Heart left ventricle (tissue), 16 donors: ENCODE results near the gene PRAMEF9. TPM values are rescaled to one million over a fixed set of nuclear protein-coding genes. Genes with fewer than 3 reads are reported as not detected.
A peak's percentile ranks its signal among the peaks of the same experiment; 100 is the strongest.
"Not testable (repeated sequence)": the region's sequence is repeated elsewhere in the genome, so short reads cannot be mapped to it uniquely, and the experiment has no call there.

ENCODE experiments used
- ATAC-seq, 4 donors: fragments of 200-7000 bp; cut with Tn5 transposase; one replicate each; pipeline ENCODE4 v1.9.1; 2020 to 2022; ENCODE audit warnings: moderate library complexity in 4 of 4, mild to moderate bottlenecking in 3 of 4, moderate number of reproducible peaks in 1 of 4
- DNase-seq, 5 donors: peaks; one replicate each; pipeline ENCODE4 v3.0.0-alpha.2; 2020
- H3K27ac ChIP-seq, 12 donors: fragments of 200-600 bp; sonication (generic) in 4 of 12; one replicate each; pipeline versions ENCODE4 v1.5.0 to v1.8.0; 2016 to 2022; ENCODE audit warnings: mild to moderate bottlenecking in 2 of 12
- H3K27me3 ChIP-seq, 9 donors: fragments of 200-600 bp; sonication (generic) in 2 of 9; one replicate each; pipeline versions ENCODE4 v1.5.1 to v1.8.0; 2016 to 2022; ENCODE audit warnings: mild to moderate bottlenecking in 3 of 9
- H3K36me3 ChIP-seq, 9 donors: fragments of 200-600 bp; sonication (generic) in 2 of 9; one replicate each; pipeline versions ENCODE4 v1.5.0 to v1.8.0; 2018 to 2022; ENCODE audit warnings: mild to moderate bottlenecking in 2 of 9
- H3K4me1 ChIP-seq, 12 donors: fragments of 200-600 bp; sonication (generic) in 4 of 12; one replicate each; pipeline versions ENCODE4 v1.5.0 to v1.8.0; 2016 to 2022; ENCODE audit warnings: mild to moderate bottlenecking in 3 of 12
- H3K4me3 ChIP-seq, 12 donors: fragments of 200-600 bp; sonication (generic) in 4 of 12; one replicate each; pipeline versions ENCODE4 v1.5.0 to v1.8.0; 2017 to 2022; ENCODE audit warnings: mild to moderate bottlenecking in 9 of 12, moderate library complexity in 4 of 12
- H3K9me3 ChIP-seq, 12 donors: fragments of 200-600 bp; sonication (generic) in 4 of 12; one replicate each; pipeline versions ENCODE4 v1.5.0 to v1.8.0; 2016 to 2022; ENCODE audit warnings: mild to moderate bottlenecking in 1 of 12
- CTCF ChIP-seq, 12 donors: fragments of 200-600 bp; sonication (generic) in 4 of 12; IDR thresholded peaks; one replicate each; pipeline versions ENCODE4 v1.5.0 to v1.8.0; 2018 to 2022; ENCODE audit warnings: antibody characterized with exemption in 12 of 12, mild to moderate bottlenecking in 5 of 12
- POLR2A ChIP-seq, 2 donors: fragments of 450-650 bp; IDR thresholded peaks; one replicate each; pipeline ENCODE4 v1.6.1; 2017; ENCODE audit warnings: antibody characterized with exemption in 2 of 2, mild to moderate bottlenecking in 2 of 2, moderate library complexity in 2 of 2
- WGBS, 4 donors: extraction: QIAGEN DNeasy Blood & Tissue Kit in 2 of 4; methylation state at CpG; one replicate each; pipeline versions ENCODE4 v1.1.5 to v1.1.7; 2013 to 2018; 5-methylcytosine and 5-hydroxymethylcytosine counted together
- intact Hi-C, 10 donors: fragments of 100-400 bp; cut with DNase I; formaldehyde crosslinking; loops; one replicate each; pipeline versions ENCODE4 v1.11.1 to v1.14.2; 2022
- polyA plus RNA-seq, 2 donors: library from polyadenylated mRNA; stranded (reverse); fragments of 200-250 nt; gene quantifications; one replicate each; pipeline ENCODE4 v1.2.3, GENCODE V29; 2013
- total RNA-seq, 9 donors: library from RNA; depleted of rRNA in 2 of 9; stranded (reverse); fragments of >200 nt in 2 of 9; fragmentation: NEBNext Ultra II Directional in 3 of 9; extraction: Animal tissue kit (Norgen Biotek cat#: 25700) in 3 of 9; gene quantifications; one replicate each; pipeline versions ENCODE4 v1.1.0 to v1.2.4, GENCODE V29; 2016 to 2023
- donor health status: ischemic (EF 13 %, LVEDD 7.1; RV severe dilation, severe dysfunction).
- donor health status: healthy with polysubstance abuse.
- donor health status: DM: no; HTN: yes; CAD: no.
- donor health status: DM: no; HTN: no; CAD: no.
- donor health status: ischemic (EF 25% LVEDD 6.9; RV normal size, moderate dysfunction).
- donor health status: ischemic (EF 25% LVEDD 5.7; RV mildly dilated, moderate dysfunction).
- donor health status: healthy.
- donor health status: DM: yes; HTN: yes; CAD: no.
- donor health status: ischemic (EF 35%, LVEDD 5.7; RV mildly dilated, moderate dysfunction).
- donor health status: nonischemic (EF 11% LVEDD 7.7; RV severe dilation, severe dysfunction).
- donor health status: DM: yes; HTN: yes; CAD: no.
- donor health status: PGD.
- donor health status: ischemic (EF 29% LVEDD 5.4; RV normal size, mild dysfunction).
- donor health status: nonischemic (EF 23%, LVEDD 6.1; RV moderate dilation, normal function).

PRAMEF9 gene
- total and polyA plus RNA-seq, 11 donors = not detected

DNA sequence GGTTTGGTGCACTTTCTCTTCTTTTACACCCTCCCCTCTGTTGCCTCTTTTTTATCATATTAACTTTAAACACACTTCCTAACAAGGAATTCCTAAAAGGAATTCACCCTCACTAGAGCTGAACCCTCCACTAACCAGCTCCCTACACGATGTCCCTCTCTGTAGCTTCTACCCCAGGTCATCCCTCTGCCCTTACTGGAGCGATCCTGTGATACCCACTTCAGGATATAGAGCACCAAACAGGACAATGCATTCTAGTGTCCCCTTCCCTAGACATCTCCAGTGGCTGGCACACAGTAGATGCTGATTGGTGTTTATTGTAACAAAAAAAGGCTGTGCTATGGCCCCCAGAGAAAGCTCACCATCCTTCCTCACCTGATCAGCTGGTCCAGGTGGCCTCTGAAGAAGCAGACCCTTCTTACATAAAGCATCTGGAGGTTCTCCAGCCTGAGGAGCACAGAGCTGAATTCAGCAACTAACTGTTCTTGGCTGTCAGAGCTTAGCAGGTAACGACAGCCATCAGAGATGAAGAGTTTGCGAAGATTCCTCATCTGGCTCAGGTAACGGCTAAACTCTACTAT lies 52.9 kb downstream of the PRAMEF9 start:
- WGBS, 4 donors = 74 to 83% (median 77%) methylated on average over 5 of the region's 5 CpGs
- H3K36me3 ChIP-seq = no peaks in the 10 kb centered on the region
- peaks cover 0 to 7% (median 3%) of the 10 kb centered on the region in 9 donors for H3K27me3 ChIP-seq
- peak in 1 of 4 donors; percentile 54 for ATAC-seq
- intact Hi-C loops = no loop called here
- TF ChIP-seq POLR2A (IDR thresholded peaks at IDR 0.05) = no peak
- TF ChIP-seq CTCF (IDR thresholded peaks at IDR 0.05) = no peak
- H3K27ac ChIP-seq = no peak overlapping the region
- H3K4me1 ChIP-seq = no peaks in the 10 kb centered on the region
- peak in 1 of 5 donors; percentile 10 for DNase-seq
- H3K9me3 ChIP-seq = no peaks in the 10 kb centered on the region
- no peak overlapping the region for H3K4me3 ChIP-seq

GRCh38 chr1:13225675-13226204 lies 54.1 kb downstream of the PRAMEF9 start, which contains the start of gene PRAMEF18:
Gene PRAMEF18, minus strand, starts transcription at chr1:13226154. Its CDS starts 48 bp downstream, at chr1:13226106.
- ATAC-seq = peak in 1 of 4 donors; percentile 35

GRCh38 chr1:13227271-13228055 lies 55.8 kb downstream of the PRAMEF9 start:
- H3K36me3 ChIP-seq, H3K9me3 ChIP-seq, H3K27ac ChIP-seq, H3K4me1 ChIP-seq, ATAC-seq, H3K4me3 ChIP-seq, intact Hi-C loops: not testable (repeated sequence)
- peak in 1 of 5 donors; percentile 3 for DNase-seq
- WGBS, 4 donors = 78 to 81% (median 79%) methylated on average over 8 of the region's 8 CpGs
- H3K27me3 ChIP-seq = peaks cover 0 to 12% (median 4%) of the 10 kb centered on the region in 9 donors

More at GRCh38 chr1:13225675-13226204, 54.1 kb downstream of the PRAMEF9 start, which contains the start of gene PRAMEF18:
- H3K27ac ChIP-seq, H3K36me3 ChIP-seq, H3K4me1 ChIP-seq, intact Hi-C loops, H3K4me3 ChIP-seq, H3K9me3 ChIP-seq: not testable (repeated sequence)
- 64 to 74% (median 65%) methylated on average over 6 to 9 of the region's 9 CpGs for WGBS, 4 donors
- peaks cover 0 to 11% (median 4%) of the 10 kb centered on the region in 9 donors for H3K27me3 ChIP-seq
- DNase-seq = peak in 1 of 5 donors; percentile 47

DNA sequence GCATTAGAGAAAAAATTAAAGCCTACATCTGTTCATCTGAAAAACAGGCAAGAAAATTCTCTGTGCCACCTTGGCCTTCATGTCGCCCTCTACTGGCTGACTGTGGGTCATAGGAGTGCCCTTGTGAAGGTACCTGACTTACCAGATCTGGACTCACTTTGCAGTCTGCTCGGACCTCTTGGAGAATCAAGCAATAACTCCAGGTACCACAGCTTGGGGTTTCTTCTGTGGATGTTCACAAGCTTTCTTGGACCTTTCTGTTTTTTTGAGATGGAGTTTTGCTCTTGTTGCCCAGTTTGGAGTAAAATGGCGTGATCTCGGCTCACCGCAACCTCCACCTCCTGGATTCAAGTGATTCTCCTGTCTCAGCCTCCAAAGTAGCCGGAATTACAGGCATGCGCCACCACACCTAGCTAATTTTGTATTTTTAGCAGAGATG lies 56.7 kb downstream of the PRAMEF9 start:
- Histone ChIP-seq H3K4me3 (no peak overlapping the region), H3K27me3 (peaks cover 0 to 16% (median 4%) of the 10 kb centered on the region in 9 donors), H3K9me3 (peaks cover 0 to 4% (median 0%) of the 10 kb centered on the region in 12 donors), H3K27ac (no peak overlapping the region), H3K4me1 (no peaks in the 10 kb centered on the region), H3K36me3 (no peaks in the 10 kb centered on the region)
- 71 to 72% (median 72%) methylated on average over 7 of the region's 7 CpGs for WGBS, 4 donors
- no peak for TF ChIP-seq POLR2A (IDR thresholded peaks at IDR 0.05)
- TF ChIP-seq CTCF (IDR thresholded peaks at IDR 0.05) = peak in 8 of 12 donors; percentile 7 to 45 (median 37)
- intact Hi-C loops = no loop called here
- peak in 1 of 5 donors; percentile 3 for DNase-seq
- no peak for ATAC-seq

Other genes starting within 250 kb of the PRAMEF9 start
- gene PRAMEF6, start 224.3 kb upstream of the PRAMEF9 start, total RNA-seq = not detected
- gene PRAMEF6, start 224.3 kb upstream of the PRAMEF9 start, polyA plus RNA-seq = not detected
- not detected for gene PRAMEF27, start 115.3 kb upstream of the PRAMEF9 start, total RNA-seq
- not detected for gene PRAMEF27, start 115.3 kb upstream of the PRAMEF9 start, polyA plus RNA-seq
- not detected for gene HNRNPCL3, start 111.1 kb upstream of the PRAMEF9 start, total RNA-seq
- gene HNRNPCL3, start 111.1 kb upstream of the PRAMEF9 start, polyA plus RNA-seq = not detected
- not detected for gene PRAMEF25, start 101.1 kb upstream of the PRAMEF9 start, total RNA-seq
- not detected for gene PRAMEF25, start 101.1 kb upstream of the PRAMEF9 start, polyA plus RNA-seq
- gene HNRNPCL2, start 55.0 kb upstream of the PRAMEF9 start, total RNA-seq = not detected
- gene HNRNPCL2, start 55.0 kb upstream of the PRAMEF9 start, polyA plus RNA-seq = not detected
- gene PRAMEF26, start 15.8 kb upstream of the PRAMEF9 start, total RNA-seq = not detected
- gene PRAMEF26, start 15.8 kb upstream of the PRAMEF9 start, polyA plus RNA-seq = not detected
- gene HNRNPCL4, start 6.2 kb upstream of the PRAMEF9 start, total RNA-seq = not detected
- gene HNRNPCL4, start 6.2 kb upstream of the PRAMEF9 start, polyA plus RNA-seq = not detected
- gene PRAMEF13, start 29.6 kb downstream of the PRAMEF9 start, total RNA-seq = not detected
- not detected for gene PRAMEF13, start 29.6 kb downstream of the PRAMEF9 start, polyA plus RNA-seq
- gene PRAMEF18, start 54.3 kb downstream of the PRAMEF9 start, total RNA-seq = not detected
- not detected for gene PRAMEF18, start 54.3 kb downstream of the PRAMEF9 start, polyA plus RNA-seq
- not detected for gene PRAMEF5, start 82.3 kb downstream of the PRAMEF9 start, total RNA-seq
- not detected for gene PRAMEF5, start 82.3 kb downstream of the PRAMEF9 start, polyA plus RNA-seq
- gene PRAMEF8, start 113.3 kb downstream of the PRAMEF9 start, total RNA-seq = not detected
- not detected for gene PRAMEF8, start 113.3 kb downstream of the PRAMEF9 start, polyA plus RNA-seq
- not detected for gene PRAMEF33, start 131.7 kb downstream of the PRAMEF9 start, total RNA-seq
- gene PRAMEF33, start 131.7 kb downstream of the PRAMEF9 start, polyA plus RNA-seq = not detected
- not detected for gene PRAMEF15, start 143.7 kb downstream of the PRAMEF9 start, total RNA-seq
- gene PRAMEF15, start 143.7 kb downstream of the PRAMEF9 start, polyA plus RNA-seq = not detected
- not detected for gene PRAMEF14, start 175.3 kb downstream of the PRAMEF9 start, total RNA-seq
- not detected for gene PRAMEF14, start 175.3 kb downstream of the PRAMEF9 start, polyA plus RNA-seq
- not detected for gene PRAMEF19, start 200.1 kb downstream of the PRAMEF9 start, total RNA-seq
- gene PRAMEF19, start 200.1 kb downstream of the PRAMEF9 start, polyA plus RNA-seq = not detected
- not detected for gene PRAMEF17, start 217.8 kb downstream of the PRAMEF9 start, total RNA-seq
- not detected for gene PRAMEF17, start 217.8 kb downstream of the PRAMEF9 start, polyA plus RNA-seq
- not detected for gene PRAMEF20, start 238.6 kb downstream of the PRAMEF9 start, total RNA-seq
- not detected for gene PRAMEF20, start 238.6 kb downstream of the PRAMEF9 start, polyA plus RNA-seq